ENCODE results near the gene D2HGDH.

GRCh38 chr2:241767464-241768250 is 33.2 kb downstream of the D2HGDH start:
- TF ChIP-seq ZBTB1 (CRISPR knock-in tag; IDR thresholded peaks at IDR 0.05; ENCODE audit: borderline replicate concordance) (no peak), ZBTB40 (IDR thresholded peaks at IDR 0.05) (no peak), ZBTB40 (CRISPR knock-in tag; IDR thresholded peaks at IDR 0.05) (no peak), CTCF (CRISPR knock-in tag; IDR thresholded peaks at IDR 0.05) (no peak), TCF12 (IDR thresholded peaks at IDR 0.05) (no peak), TCF12 (CRISPR knock-in tag; IDR thresholded peaks at IDR 0.05) (no peak), CEBPB (IDR thresholded peaks at IDR 0.05; ENCODE audit: borderline replicate concordance, low read depth, low read length) (no peak)

Data from HepG2 (cell line).